HG02885 (cell line): ENCODE results near the gene TCEAL1.
"Not testable (repeated sequence)": the region's sequence is repeated elsewhere in the genome, so short reads cannot be mapped to it uniquely, and the experiment has no call there.

Source experiments
- ATAC-seq: cut with Tn5 transposase; IDR thresholded peaks from one replicate; pipeline ENCODE4 v1.9.1; 2021; ENCODE audit warnings: mild to moderate bottlenecking; ENCODE audit not compliant: unreplicated experiment, poor library complexity

TCEAL1 gene

GRCh38 chrX:103631145-103631544, 2.4 kb downstream of the TCEAL1 start:
- no peak for ATAC-seq

GRCh38 chrX:103635436-103635835, 6.7 kb downstream of the TCEAL1 start:
- ATAC-seq = no peak

GRCh38 chrX:103637604-103638338, 9.0 kb downstream of the TCEAL1 start:
- no peak for ATAC-seq

GRCh38 chrX:103638479-103639346, 9.9 kb downstream of the TCEAL1 start:
- ATAC-seq = not testable (repeated sequence)

GRCh38 chrX:103640401-103641155, 11.8 kb downstream of the TCEAL1 start:
- ATAC-seq = no peak

GRCh38 chrX:103644125-103644524, 15.3 kb downstream of the TCEAL1 start:
- ATAC-seq = no peak

- no peak for ATAC-seq
Measured at GRCh38 chrX:103647630-103648029, 18.9 kb downstream of the TCEAL1 start.

GRCh38 chrX:103651151-103651773, 22.5 kb downstream of the TCEAL1 start:
- ATAC-seq = no peak

GRCh38 chrX:103655230-103656000, 26.6 kb downstream of the TCEAL1 start:
- not testable (repeated sequence) for ATAC-seq

GRCh38 chrX:103656617-103657016, 27.8 kb downstream of the TCEAL1 start:
- ATAC-seq = no peak

GRCh38 chrX:103657066-103657465, 28.3 kb downstream of the TCEAL1 start:
- ATAC-seq = not testable (repeated sequence)

GRCh38 chrX:103658681-103659433, 30.1 kb downstream of the TCEAL1 start:
- ATAC-seq = no peak

GRCh38 chrX:103659460-103659859, 30.7 kb downstream of the TCEAL1 start:
- not testable (repeated sequence) for ATAC-seq

GRCh38 chrX:103663981-103664762, 35.4 kb downstream of the TCEAL1 start:
- no peak for ATAC-seq

GRCh38 chrX:103666202-103667107, 37.7 kb downstream of the TCEAL1 start:
- ATAC-seq = no peak

GRCh38 chrX:103669745-103670144, 41.0 kb downstream of the TCEAL1 start:
- ATAC-seq = no peak
